ENCODE results near the gene DSTN. TPM values are rescaled to one million over a fixed set of nuclear protein-coding genes. Genes with fewer than 3 reads are reported as not detected.

Gene DSTN
- total RNA-seq, 6 experiments from 2014 or later, result 65.8 to 94.4 (median 86.9) TPM

- no peak for DNase-seq
- intact Hi-C loops (cut with DNase I), result loop anchor here (10.0 kb wide), 1 partner anchor 75 kb away; the partner anchor contains the start of gene BFSP1 (in 2 of the 2)
- TF ChIP-seq POLR2A (IDR thresholded peaks at IDR 0.05), result no peak
- TF ChIP-seq, protein P1, sequence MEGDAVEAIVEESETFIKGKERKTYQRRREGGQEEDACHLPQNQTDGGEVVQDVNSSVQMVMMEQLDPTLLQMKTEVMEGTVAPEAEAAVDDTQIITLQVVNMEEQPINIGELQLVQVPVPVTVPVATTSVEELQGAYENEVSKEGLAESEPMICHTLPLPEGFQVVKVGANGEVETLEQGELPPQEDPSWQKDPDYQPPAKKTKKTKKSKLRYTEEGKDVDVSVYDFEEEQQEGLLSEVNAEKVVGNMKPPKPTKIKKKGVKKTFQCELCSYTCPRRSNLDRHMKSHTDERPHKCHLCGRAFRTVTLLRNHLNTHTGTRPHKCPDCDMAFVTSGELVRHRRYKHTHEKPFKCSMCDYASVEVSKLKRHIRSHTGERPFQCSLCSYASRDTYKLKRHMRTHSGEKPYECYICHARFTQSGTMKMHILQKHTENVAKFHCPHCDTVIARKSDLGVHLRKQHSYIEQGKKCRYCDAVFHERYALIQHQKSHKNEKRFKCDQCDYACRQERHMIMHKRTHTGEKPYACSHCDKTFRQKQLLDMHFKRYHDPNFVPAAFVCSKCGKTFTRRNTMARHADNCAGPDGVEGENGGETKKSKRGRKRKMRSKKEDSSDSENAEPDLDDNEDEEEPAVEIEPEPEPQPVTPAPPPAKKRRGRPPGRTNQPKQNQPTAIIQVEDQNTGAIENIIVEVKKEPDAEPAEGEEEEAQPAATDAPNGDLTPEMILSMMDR (IDR thresholded peaks at IDR 0.05), result no peak
- 70% methylated on average over 8 of the region's 8 CpGs for WGBS (ENCODE audit: insufficient coverage, low coverage, low lambda C conversion rate, missing lambda C conversion rate)
- Histone ChIP-seq H3K9me3 (no peaks in the 10 kb centered on the region), H3K4me1 (peaks cover 0 to 15% (median 2%) of the 10 kb centered on the region in 4 donors), H3K4me3 (no peak overlapping the region), H3K36me3 (peaks cover 0 to 10% (median 3%) of the 10 kb centered on the region in 4 donors), H3K27ac (peak overlapping the region in 1 of 3 donors; percentile 29), H3K27me3 (no peaks in the 10 kb centered on the region)
- no peak for ATAC-seq
Measured at GRCh38 chr20:17609811-17610377, 40.0 kb downstream of the DSTN start.

GRCh38 chr20:17610566-17611289 is 40.9 kb downstream of the DSTN start:
- Histone ChIP-seq H3K4me3 (no peak overlapping the region), H3K36me3 (peaks cover 0 to 19% (median 5%) of the 10 kb centered on the region in 4 donors), H3K4me1 (peaks cover 0 to 7% (median 0%) of the 10 kb centered on the region in 4 donors), H3K27me3 (no peaks in the 10 kb centered on the region), H3K9me3 (no peaks in the 10 kb centered on the region), H3K27ac (peak overlapping the region in 1 of 3 donors; percentile 29)
- DNase-seq (peak in 1 of 3 donors; percentile 28), ATAC-seq (peak in 1 of 4 donors; percentile 1)
- intact Hi-C loops (cut with DNase I), result loop anchor here (10.0 kb wide), 1 partner anchor 76 kb away; the partner anchor contains the start of gene BFSP1 (in 2 of the 2)
- no peak for TF ChIP-seq POLR2A (IDR thresholded peaks at IDR 0.05)
- TF ChIP-seq, protein P1 (IDR thresholded peaks at IDR 0.05), result no peak
- WGBS (ENCODE audit: insufficient coverage, low coverage, low lambda C conversion rate, missing lambda C conversion rate), result 67% methylated on average over 5 of the region's 19 CpGs

DNA sequence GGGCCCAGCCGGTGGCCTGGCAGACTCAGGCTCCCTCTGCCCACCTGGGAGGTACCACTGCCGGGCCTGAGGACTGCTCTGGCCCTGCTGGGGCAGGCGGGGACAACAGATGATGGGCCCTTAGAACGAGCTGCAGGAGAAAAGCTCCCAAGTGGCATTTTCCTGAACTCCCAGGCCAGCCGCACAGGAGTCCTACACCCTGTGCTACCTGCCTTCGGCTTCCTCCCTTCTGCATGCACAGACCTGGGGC is 41.3 kb downstream of the DSTN start:
- intact Hi-C loops (cut with DNase I), result loop anchor here (10.0 kb wide), 1 partner anchor 76 kb away; the partner anchor contains the start of gene BFSP1 (in 2 of the 2)

GRCh38 chr20:17611540-17612286 is 41.8 kb downstream of the DSTN start:
- no peaks in the 10 kb centered on the region for H3K27me3 ChIP-seq
- peak; percentile 2 to 30 (median 10) for ATAC-seq
- no peak overlapping the region for H3K4me3 ChIP-seq
- H3K9me3 ChIP-seq, result no peaks in the 10 kb centered on the region
- H3K36me3 ChIP-seq, result peaks cover 0 to 27% (median 11%) of the 10 kb centered on the region in 4 donors
- TF ChIP-seq, protein P1 (IDR thresholded peaks at IDR 0.05), result peak in 3 of 4 donors; percentile 47 to 54 (median 48)
- TF ChIP-seq POLR2A (IDR thresholded peaks at IDR 0.05), result peak; percentile 2
- no peaks in the 10 kb centered on the region for H3K4me1 ChIP-seq
- peak in 2 of 3 donors; percentile 48 to 58 for DNase-seq
- H3K27ac ChIP-seq, result peak overlapping the region in 2 of 3 donors; percentile 6 to 29
- intact Hi-C loops (cut with DNase I), result loop anchor here (10.0 kb wide), 1 partner anchor 77 kb away; the partner anchor contains the start of gene BFSP1 (in 2 of the 2)
- WGBS (ENCODE audit: insufficient coverage, low coverage, low lambda C conversion rate, missing lambda C conversion rate), result 52% methylated on average over 4 of the region's 26 CpGs

More for the DNA sequence above, 41.3 kb downstream of the DSTN start:
- Histone ChIP-seq H3K4me3 (no peak overlapping the region), H3K36me3 (peaks cover 0 to 24% (median 9%) of the 10 kb centered on the region in 4 donors), H3K27me3 (no peaks in the 10 kb centered on the region), H3K9me3 (no peaks in the 10 kb centered on the region), H3K4me1 (peaks cover 0 to 2% (median 0%) of the 10 kb centered on the region in 4 donors), H3K27ac (peak overlapping the region in 1 of 3 donors; percentile 29)
- DNase-seq (peak in 1 of 3 donors; percentile 63), ATAC-seq (peak; percentile 45 to 61 (median 60))
- WGBS (ENCODE audit: insufficient coverage, low coverage, low lambda C conversion rate, missing lambda C conversion rate), result no CpG with 5 or more reads among the region's 6 CpGs
- TF ChIP-seq POLR2A (IDR thresholded peaks at IDR 0.05), result no peak
- TF ChIP-seq, protein P1 (IDR thresholded peaks at IDR 0.05), result peak in 1 of 4 donors; percentile 25
